SJSA1 (cell line): ENCODE results near the gene ETNK2. TPM values are rescaled to one million over a fixed set of nuclear protein-coding genes. Genes with fewer than 3 reads are reported as not detected.

Experiments used
- DNase-seq, 2 experiments: peaks; one replicate each; pipeline ENCODE4 v3.0.0-alpha.2; 2015 to 2020; ENCODE audit warnings: low spot score in 2 of 2, low read depth in 1 of 2
- H3K27ac ChIP-seq: fragments of 250-450 bp; sonication (Bioruptor Pico); 2 replicates; pipeline ENCODE4 v1.5.1; 2020; ENCODE audit warnings: mild to moderate bottlenecking, moderate library complexity
- H3K27me3 ChIP-seq: fragments of 250-450 bp; sonication (Bioruptor Pico); replicated peaks from 2 replicates; pipeline ENCODE4 v1.5.1; 2020; ENCODE audit warnings: mild to moderate bottlenecking, moderate library complexity
- H3K36me3 ChIP-seq: fragments of 250-450 bp; sonication (Bioruptor Pico); 2 replicates; pipeline ENCODE4 v1.5.1; 2020; ENCODE audit warnings: mild to moderate bottlenecking
- H3K4me1 ChIP-seq: fragments of 250-450 bp; sonication (Bioruptor Pico); replicated peaks from 2 replicates; pipeline ENCODE4 v1.6.1; 2021; ENCODE audit warnings: mild to moderate bottlenecking
- H3K4me3 ChIP-seq: fragments of 250-450 bp; sonication (Bioruptor Pico); 2 replicates; pipeline ENCODE4 v1.5.1; 2020; ENCODE audit warnings: mild to moderate bottlenecking
- H3K9me3 ChIP-seq: fragments of 250-450 bp; sonication (Bioruptor Pico); replicated peaks from 2 replicates; pipeline ENCODE4 v1.5.1; 2020; ENCODE audit warnings: mild to moderate bottlenecking
- total RNA-seq: library from RNA; depleted of rRNA; stranded (reverse); fragments of >200 nt; shearing (Covaris generic); gene quantifications from 2 replicates; pipeline ENCODE4 v1.2.3, GENCODE V29; 2014

ETNK2 gene
- total RNA-seq, 1 experiment from 2014 or later: 22.3 TPM

- no peak overlapping the region for H3K4me3 ChIP-seq
- DNase-seq: no peak
- no peak overlapping the region for H3K27ac ChIP-seq
- peaks cover 20% of the 10 kb centered on the region for H3K36me3 ChIP-seq
- no peaks in the 10 kb centered on the region for H3K27me3 ChIP-seq
- H3K4me1 ChIP-seq: peaks cover 25% of the 10 kb centered on the region
- H3K9me3 ChIP-seq: no peaks in the 10 kb centered on the region
Observed at GRCh38 chr1:204134103-204134502, 17.7 kb downstream of the ETNK2 start.

- H3K9me3 ChIP-seq: no peaks in the 10 kb centered on the region
- peaks cover 37% of the 10 kb centered on the region for H3K4me1 ChIP-seq
- no peak overlapping the region for H3K27ac ChIP-seq
- peaks cover 26% of the 10 kb centered on the region for H3K36me3 ChIP-seq
- no peak overlapping the region for H3K4me3 ChIP-seq
- DNase-seq: no peak
- no peaks in the 10 kb centered on the region for H3K27me3 ChIP-seq
Observed at GRCh38 chr1:204132718-204133117, 19.1 kb downstream of the ETNK2 start.

GRCh38 chr1:204131978-204132377 is 19.9 kb downstream of the ETNK2 start:
- peaks cover 27% of the 10 kb centered on the region for H3K36me3 ChIP-seq
- no peaks in the 10 kb centered on the region for H3K27me3 ChIP-seq
- no peaks in the 10 kb centered on the region for H3K9me3 ChIP-seq
- H3K4me1 ChIP-seq: peaks cover 42% of the 10 kb centered on the region
- H3K4me3 ChIP-seq: no peak overlapping the region
- no peak for DNase-seq
- no peak overlapping the region for H3K27ac ChIP-seq

DNA sequence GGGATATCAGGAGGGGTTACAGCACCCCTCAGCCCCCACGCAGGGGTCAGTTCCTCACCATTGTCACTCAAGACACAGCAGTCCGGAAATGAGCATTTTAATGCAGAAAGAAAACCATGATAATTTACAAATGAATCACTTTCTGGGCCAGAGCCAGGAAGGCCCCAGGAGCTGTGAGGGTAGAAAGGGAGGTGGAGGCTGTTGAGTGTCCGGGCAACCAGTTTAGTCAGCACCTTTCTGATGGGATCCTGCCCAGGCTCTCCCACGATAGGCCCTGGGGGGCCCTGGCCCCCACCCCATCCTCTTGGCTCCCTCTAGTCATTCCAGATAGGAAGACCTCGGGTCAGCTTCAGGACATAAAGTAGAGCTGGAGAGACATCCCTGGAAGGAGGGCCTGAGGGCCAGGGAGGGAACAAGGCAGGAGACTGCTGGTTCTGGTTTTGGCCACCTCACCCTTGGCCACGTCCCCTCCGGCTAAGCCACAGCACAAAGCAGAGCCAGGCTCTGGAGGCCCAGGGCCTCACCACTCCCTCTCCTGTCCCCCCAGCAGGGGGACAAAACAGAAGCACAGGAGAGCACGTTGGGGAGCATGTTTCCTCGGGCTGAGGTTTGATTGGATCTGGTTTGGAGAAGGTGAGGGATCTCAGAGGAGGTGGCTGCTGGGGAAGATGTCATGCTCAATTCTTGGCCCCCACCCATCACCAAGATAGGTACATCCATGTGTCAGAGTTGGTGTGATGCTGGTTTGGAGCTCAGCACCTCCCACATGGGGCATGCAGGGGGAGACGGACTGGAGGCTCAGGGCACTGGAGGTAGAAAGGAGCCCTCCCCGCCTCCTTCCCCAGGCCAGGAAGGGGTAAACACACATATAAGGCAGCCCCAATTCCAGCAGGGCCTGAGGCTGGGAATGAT is 20.6 kb downstream of the ETNK2 start:
- no peaks in the 10 kb centered on the region for H3K27me3 ChIP-seq
- H3K4me3 ChIP-seq: no peak overlapping the region
- peaks cover 42% of the 10 kb centered on the region for H3K4me1 ChIP-seq
- peak overlapping the region; percentile 40 for H3K27ac ChIP-seq
- H3K36me3 ChIP-seq: peaks cover 27% of the 10 kb centered on the region
- peak; percentile 87 to 92 for DNase-seq
- no peaks in the 10 kb centered on the region for H3K9me3 ChIP-seq

DNA sequence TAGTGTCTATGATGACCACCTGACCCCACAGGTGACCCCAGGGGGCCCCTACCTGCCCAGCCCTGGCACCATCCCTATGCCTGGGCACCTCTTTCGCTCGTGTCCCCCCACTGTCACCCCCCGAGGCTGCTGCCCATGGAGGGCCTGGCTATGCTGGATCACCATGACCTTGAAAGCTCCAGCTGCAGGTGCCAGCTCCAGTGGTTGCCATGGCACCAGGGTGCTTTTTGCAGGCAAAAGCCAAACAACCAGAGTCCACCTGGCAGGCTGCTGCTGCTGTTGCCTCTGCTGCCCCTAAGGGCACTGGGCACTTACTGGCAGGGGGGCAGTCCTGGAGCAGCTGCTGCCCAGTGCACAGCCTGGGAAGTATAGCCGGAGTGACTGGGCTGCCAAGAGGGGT is 21.7 kb downstream of the ETNK2 start:
- no peaks in the 10 kb centered on the region for H3K27me3 ChIP-seq
- H3K36me3 ChIP-seq: peaks cover 27% of the 10 kb centered on the region
- H3K4me3 ChIP-seq: no peak overlapping the region
- no peak for DNase-seq
- no peak overlapping the region for H3K27ac ChIP-seq
- no peaks in the 10 kb centered on the region for H3K9me3 ChIP-seq
- H3K4me1 ChIP-seq: peaks cover 42% of the 10 kb centered on the region

DNA sequence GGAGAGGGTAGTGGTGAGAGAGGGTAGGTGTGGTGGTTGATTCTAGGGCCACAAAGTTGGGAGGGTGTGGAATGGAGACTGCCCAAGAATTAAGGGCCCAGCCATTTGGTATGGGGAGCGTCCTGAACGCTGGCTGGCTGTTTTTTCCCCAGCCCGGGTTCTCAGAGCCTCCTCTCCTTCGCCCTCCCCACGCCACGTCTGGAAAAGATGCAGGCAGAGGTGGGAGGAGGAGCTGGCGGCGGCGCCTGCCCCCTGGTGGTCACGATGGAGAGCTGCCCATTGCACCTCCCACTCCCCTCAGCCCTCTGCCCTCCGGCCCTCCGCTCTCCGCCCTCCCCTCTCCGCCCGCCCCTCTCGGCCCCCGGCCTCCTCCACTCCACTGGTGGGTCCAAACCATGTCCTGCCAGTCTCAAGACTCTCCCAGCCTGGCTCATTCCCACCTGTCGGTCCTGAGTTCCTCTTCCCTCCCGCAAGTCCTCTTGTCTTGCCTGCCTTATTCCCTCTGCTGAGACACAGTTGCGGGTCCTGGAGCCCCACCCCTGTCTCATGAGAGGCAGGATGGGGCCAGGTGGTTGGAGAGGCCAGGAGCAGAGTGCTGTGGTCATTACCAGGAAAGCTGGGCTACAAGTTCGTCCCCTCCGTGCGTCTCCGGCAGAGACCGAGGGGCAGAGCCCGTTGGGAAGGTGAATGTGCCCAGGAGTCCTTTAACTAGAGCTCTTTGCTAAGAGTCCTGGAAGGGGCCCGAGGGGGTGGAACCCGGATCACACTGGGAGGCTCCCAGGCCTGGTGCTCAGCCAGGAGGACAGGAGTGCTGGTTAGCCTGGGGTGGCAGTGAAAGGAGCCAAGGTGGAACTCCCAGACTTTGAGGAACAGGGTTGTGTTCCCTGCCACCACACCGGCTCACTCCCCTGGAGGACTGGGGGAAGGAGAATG is 22.6 kb downstream of the ETNK2 start:
- Histone ChIP-seq H3K4me1 (peaks cover 42% of the 10 kb centered on the region), H3K27me3 (no peaks in the 10 kb centered on the region), H3K4me3 (no peak overlapping the region), H3K27ac (no peak overlapping the region), H3K9me3 (no peaks in the 10 kb centered on the region), H3K36me3 (peaks cover 33% of the 10 kb centered on the region)
- peak; percentile 56 to 74 for DNase-seq

DNA sequence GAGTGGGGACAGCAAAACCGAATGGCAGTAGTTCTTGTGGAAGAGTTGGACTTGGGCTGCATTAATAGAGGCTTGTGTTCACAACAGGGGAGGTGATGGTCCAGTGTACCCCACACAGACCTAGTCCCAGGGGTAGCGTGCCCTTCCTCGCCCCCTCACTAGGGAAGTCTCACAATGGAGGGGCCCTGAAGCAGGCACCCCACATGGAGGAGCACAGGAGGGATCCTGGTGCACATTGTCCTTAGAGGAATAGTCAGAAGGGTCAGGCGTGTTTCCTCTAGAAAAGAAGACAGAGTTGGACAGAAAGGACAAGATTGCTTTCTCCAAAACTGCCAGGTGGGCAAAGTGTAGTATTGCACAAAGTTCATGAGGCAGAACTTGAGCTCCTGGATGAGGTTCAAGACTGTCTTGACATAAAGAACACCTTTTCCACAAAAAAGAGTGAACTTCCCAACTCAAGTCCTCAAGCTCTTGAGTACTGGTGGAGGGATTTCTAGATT is 23.3 kb downstream of the ETNK2 start:
- DNase-seq: no peak
- Histone ChIP-seq H3K36me3 (peaks cover 34% of the 10 kb centered on the region), H3K27me3 (no peaks in the 10 kb centered on the region), H3K27ac (no peak overlapping the region), H3K9me3 (no peaks in the 10 kb centered on the region), H3K4me1 (peaks cover 42% of the 10 kb centered on the region), H3K4me3 (no peak overlapping the region)

- peaks cover 42% of the 10 kb centered on the region for H3K4me1 ChIP-seq
- H3K4me3 ChIP-seq: no peak overlapping the region
- H3K36me3 ChIP-seq: peaks cover 39% of the 10 kb centered on the region
- H3K9me3 ChIP-seq: no peaks in the 10 kb centered on the region
- no peak overlapping the region for H3K27ac ChIP-seq
- DNase-seq: peak; percentile 80 to 86
- H3K27me3 ChIP-seq: no peaks in the 10 kb centered on the region
Observed at GRCh38 chr1:204127597-204128242, 24.1 kb downstream of the ETNK2 start.

DNA sequence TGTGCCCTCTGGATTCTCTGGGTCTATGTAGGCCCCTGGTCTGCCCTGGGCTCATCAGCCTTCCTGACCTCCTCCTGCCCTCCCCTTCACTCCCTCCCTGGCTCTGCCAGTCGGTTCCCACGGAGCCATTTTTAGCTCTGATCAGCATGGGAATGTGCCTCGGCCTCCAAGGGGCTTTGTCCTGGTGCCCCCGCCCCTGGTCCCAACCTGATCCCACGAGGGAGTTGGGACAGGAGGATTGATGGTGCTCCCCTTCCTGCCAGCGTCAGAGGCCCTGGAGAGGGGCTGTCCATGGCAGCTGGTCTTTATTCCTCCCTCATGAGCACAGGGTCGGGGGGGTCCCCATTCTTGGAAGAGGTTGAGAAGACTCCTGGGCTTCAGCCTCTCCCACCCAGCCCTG is 24.9 kb downstream of the ETNK2 start:
- H3K36me3 ChIP-seq: peaks cover 43% of the 10 kb centered on the region
- DNase-seq: no peak
- no peaks in the 10 kb centered on the region for H3K9me3 ChIP-seq
- H3K4me3 ChIP-seq: no peak overlapping the region
- no peaks in the 10 kb centered on the region for H3K27me3 ChIP-seq
- peaks cover 40% of the 10 kb centered on the region for H3K4me1 ChIP-seq
- no peak overlapping the region for H3K27ac ChIP-seq

DNA sequence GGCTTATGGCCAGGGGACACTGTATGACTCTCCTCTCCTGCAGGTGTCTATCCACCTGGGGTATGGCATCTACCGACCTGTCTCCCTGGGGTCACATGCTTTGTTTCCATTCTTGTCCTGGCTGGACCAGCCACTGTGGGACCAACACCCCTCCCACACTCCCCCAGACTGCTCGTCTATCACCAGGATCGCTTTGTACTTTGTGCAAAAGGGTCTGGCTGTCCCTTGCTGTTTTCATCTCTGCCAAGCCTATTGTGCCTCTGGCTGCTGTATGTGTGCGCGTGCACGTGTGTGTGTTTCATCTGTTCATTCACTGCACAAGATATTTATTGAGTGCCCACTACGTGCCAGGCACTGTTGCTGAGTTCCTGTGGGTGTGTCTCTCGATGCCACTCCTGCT is 25.5 kb downstream of the ETNK2 start:
- Histone ChIP-seq H3K27ac (no peak overlapping the region), H3K36me3 (peaks cover 41% of the 10 kb centered on the region), H3K9me3 (no peaks in the 10 kb centered on the region), H3K27me3 (no peaks in the 10 kb centered on the region), H3K4me3 (no peak overlapping the region), H3K4me1 (peaks cover 35% of the 10 kb centered on the region)
- no peak for DNase-seq

- H3K9me3 ChIP-seq: no peaks in the 10 kb centered on the region
- DNase-seq: no peak
- H3K4me1 ChIP-seq: peaks cover 29% of the 10 kb centered on the region
- peaks cover 41% of the 10 kb centered on the region for H3K36me3 ChIP-seq
- no peak overlapping the region for H3K27ac ChIP-seq
- no peaks in the 10 kb centered on the region for H3K27me3 ChIP-seq
- H3K4me3 ChIP-seq: no peak overlapping the region
Observed at GRCh38 chr1:204125759-204126351, 26.0 kb downstream of the ETNK2 start.

- no peaks in the 10 kb centered on the region for H3K9me3 ChIP-seq
- peaks cover 21% of the 10 kb centered on the region for H3K4me1 ChIP-seq
- H3K36me3 ChIP-seq: peaks cover 45% of the 10 kb centered on the region
- H3K27ac ChIP-seq: no peak overlapping the region
- no peak overlapping the region for H3K4me3 ChIP-seq
- DNase-seq: no peak
- no peaks in the 10 kb centered on the region for H3K27me3 ChIP-seq
Observed at GRCh38 chr1:204124639-204125038, 27.2 kb downstream of the ETNK2 start.

GRCh38 chr1:204123376-204123775 is 28.5 kb downstream of the ETNK2 start:
- DNase-seq: no peak
- Histone ChIP-seq H3K4me1 (peaks cover 9% of the 10 kb centered on the region), H3K36me3 (peaks cover 45% of the 10 kb centered on the region), H3K9me3 (no peaks in the 10 kb centered on the region), H3K4me3 (no peak overlapping the region), H3K27ac (no peak overlapping the region), H3K27me3 (no peaks in the 10 kb centered on the region)
